Right atrium auricular region (tissue), 2 donors: ENCODE results near the gene PIAS2. TPM values are rescaled to one million over a fixed set of nuclear protein-coding genes. Genes with fewer than 3 reads are reported as not detected.

Experiments
- DNase-seq: peaks from one replicate; pipeline ENCODE4 v3.0.0-alpha.2; 2019; ENCODE audit warnings: low spot score
- H3K27ac ChIP-seq, 2 donors: fragments of 200-600 bp; sonication (generic); 1 replicate in 1 of 2; 2 replicates in 1 of 2; pipeline ENCODE4 v1.5.1; 2016 to 2019
- H3K27me3 ChIP-seq, 2 donors: fragments of 200-600 bp; sonication (generic); one replicate each; pipeline versions ENCODE4 v1.5.1 to v1.6.0; 2017 to 2019
- H3K36me3 ChIP-seq: fragments of 200-600 bp; sonication (generic); one replicate; pipeline ENCODE4 v1.5.1; 2016
- H3K4me1 ChIP-seq, 2 donors: fragments of 200-600 bp; sonication (generic); one replicate each; pipeline versions ENCODE4 v1.5.1 to v1.6.0; 2017 to 2019
- H3K4me3 ChIP-seq, 2 donors: fragments of 200-600 bp; sonication (generic); 1 replicate in 1 of 2; 2 replicates in 1 of 2; pipeline ENCODE4 v1.5.1; 2017 to 2019; ENCODE audit warnings: mild to moderate bottlenecking in 1 of 2, moderate library complexity in 1 of 2
- H3K9me3 ChIP-seq, 2 donors: fragments of 200-600 bp; sonication (generic); one replicate each; pipeline ENCODE4 v1.5.1; 2019
- CTCF ChIP-seq, 2 donors: fragments of 200-600 bp; sonication (generic); IDR thresholded peaks; one replicate each; pipeline ENCODE4 v1.5.1; 2019; ENCODE audit warnings: antibody characterized with exemption in 2 of 2
- total RNA-seq, 2 donors: library from RNA; depleted of rRNA; stranded (reverse); fragments of >200 nt; gene quantifications; one replicate each; pipeline ENCODE4 v1.1.0, GENCODE V29; 2016

Gene PIAS2
- total RNA-seq, 2 donors from 2014 or later: 14.3 to 14.9 TPM

GRCh38 chr18:46831434-46831833, 85.9 kb downstream of the PIAS2 start:
- no peak for TF ChIP-seq CTCF (IDR thresholded peaks at IDR 0.05)
- Histone ChIP-seq H3K27ac (no peak overlapping the region), H3K9me3 (no peaks in the 10 kb centered on the region), H3K27me3 (no peaks in the 10 kb centered on the region), H3K4me3 (no peak overlapping the region), H3K4me1 (no peaks in the 10 kb centered on the region), H3K36me3 (peaks cover 23% of the 10 kb centered on the region)
- no peak for DNase-seq

- H3K27ac ChIP-seq: no peak overlapping the region
- H3K36me3 ChIP-seq: peaks cover 27% of the 10 kb centered on the region
- no peaks in the 10 kb centered on the region for H3K27me3 ChIP-seq
- H3K9me3 ChIP-seq: no peaks in the 10 kb centered on the region
- no peaks in the 10 kb centered on the region for H3K4me1 ChIP-seq
- DNase-seq: no peak
- no peak overlapping the region for H3K4me3 ChIP-seq
- TF ChIP-seq CTCF (IDR thresholded peaks at IDR 0.05): no peak
Observed at GRCh38 chr18:46830633-46831032, 86.7 kb downstream of the PIAS2 start.

- H3K27ac ChIP-seq: no peak overlapping the region
- H3K4me3 ChIP-seq: no peak overlapping the region
- no peaks in the 10 kb centered on the region for H3K27me3 ChIP-seq
- H3K36me3 ChIP-seq: peaks cover 27% of the 10 kb centered on the region
- no peak for TF ChIP-seq CTCF (IDR thresholded peaks at IDR 0.05)
- DNase-seq: no peak
- H3K9me3 ChIP-seq: no peaks in the 10 kb centered on the region
- H3K4me1 ChIP-seq: no peaks in the 10 kb centered on the region
Observed at GRCh38 chr18:46829947-46830346, 87.4 kb downstream of the PIAS2 start.

DNA sequence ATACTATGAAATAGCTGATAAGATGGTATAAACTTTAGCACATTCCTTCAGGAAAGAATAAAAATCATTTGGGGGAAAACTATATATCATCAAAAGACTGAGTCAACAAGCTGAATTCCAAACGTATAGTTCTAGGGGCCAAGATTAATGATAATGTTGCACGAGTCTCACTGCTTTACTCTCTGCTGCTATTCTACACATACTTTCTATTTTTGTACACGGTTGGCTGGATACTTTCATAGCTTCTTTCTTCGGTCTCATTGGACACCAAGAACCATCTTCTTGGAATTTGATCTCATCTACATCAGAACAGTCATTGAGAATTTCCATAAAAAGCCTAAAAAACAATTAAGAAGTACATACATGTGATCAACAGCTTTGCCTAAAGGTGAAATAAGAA, 87.8 kb downstream of the PIAS2 start:
- H3K9me3 ChIP-seq: no peaks in the 10 kb centered on the region
- DNase-seq: no peak

DNA sequence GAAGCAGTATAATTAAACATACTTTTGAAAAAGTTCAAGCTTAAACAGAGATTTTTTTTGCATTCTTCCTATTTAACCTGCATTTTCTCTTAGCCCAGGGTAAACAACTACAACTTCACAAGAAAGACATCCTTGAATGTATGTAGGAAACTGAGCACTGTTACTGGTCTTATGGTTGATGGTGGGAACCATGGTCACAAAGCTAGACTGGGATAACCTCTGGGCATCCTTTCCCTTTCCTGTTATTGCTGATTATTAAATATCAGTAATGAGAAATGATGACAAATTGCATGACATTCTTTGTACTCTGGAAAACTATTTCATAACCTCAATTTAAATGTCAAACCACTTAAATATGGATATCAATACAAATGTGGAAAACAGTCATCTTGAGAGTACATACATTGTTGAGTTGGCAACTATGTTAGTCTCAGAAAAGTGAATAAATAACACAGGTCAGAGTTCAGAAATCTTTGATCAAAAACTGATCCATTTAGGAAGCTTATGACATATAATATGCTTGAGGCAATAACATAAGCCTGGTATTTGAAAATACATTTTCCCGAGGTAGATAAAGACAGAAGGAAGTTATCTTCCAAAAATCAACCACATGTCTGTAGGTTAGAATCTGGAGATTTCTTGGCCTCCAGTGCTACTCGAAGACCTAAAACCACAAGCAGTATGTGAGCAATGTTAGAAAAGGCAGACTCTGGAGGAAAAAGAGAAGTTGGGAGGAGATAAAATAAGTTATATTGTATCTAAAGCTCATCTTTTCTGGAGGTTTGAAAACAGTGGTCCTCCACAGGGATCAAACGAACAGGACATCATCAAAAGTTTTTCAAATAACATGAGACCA, 95.2 kb downstream of the PIAS2 start:
- no peak for DNase-seq
- H3K4me3 ChIP-seq: no peak overlapping the region
- H3K36me3 ChIP-seq: peaks cover 7% of the 10 kb centered on the region
- H3K27me3 ChIP-seq: no peaks in the 10 kb centered on the region
- H3K4me1 ChIP-seq: no peaks in the 10 kb centered on the region
- TF ChIP-seq CTCF (IDR thresholded peaks at IDR 0.05): no peak
- H3K9me3 ChIP-seq: no peaks in the 10 kb centered on the region
- no peak overlapping the region for H3K27ac ChIP-seq

More for the DNA sequence above, 87.8 kb downstream of the PIAS2 start:
- H3K27me3 ChIP-seq: no peaks in the 10 kb centered on the region
- no peak overlapping the region for H3K4me3 ChIP-seq
- H3K27ac ChIP-seq: no peak overlapping the region
- no peak for TF ChIP-seq CTCF (IDR thresholded peaks at IDR 0.05)
- no peaks in the 10 kb centered on the region for H3K4me1 ChIP-seq
- H3K36me3 ChIP-seq: peaks cover 27% of the 10 kb centered on the region

GRCh38 chr18:46820863-46821262, 96.4 kb downstream of the PIAS2 start:
- DNase-seq: no peak
- H3K9me3 ChIP-seq: no peaks in the 10 kb centered on the region
- H3K4me1 ChIP-seq: no peaks in the 10 kb centered on the region
- H3K27me3 ChIP-seq: no peaks in the 10 kb centered on the region
- H3K4me3 ChIP-seq: no peak overlapping the region
- no peak overlapping the region for H3K27ac ChIP-seq
- no peak for TF ChIP-seq CTCF (IDR thresholded peaks at IDR 0.05)
- no peaks in the 10 kb centered on the region for H3K36me3 ChIP-seq
